CD4-positive, alpha-beta T cell treated with Interleukin-12 subunit alpha and Interleukin-12 subunit beta, for 1 hour (primary cell): ENCODE results near the gene AFF3.
"Not testable (repeated sequence)": the region's sequence is repeated elsewhere in the genome, so short reads cannot be mapped to it uniquely, and the experiment has no call there.

ENCODE experiments used
- DNase-seq: peaks from one replicate; pipeline ENCODE4 v3.0.0-alpha.2; 2020

The AFF3 gene

DNA sequence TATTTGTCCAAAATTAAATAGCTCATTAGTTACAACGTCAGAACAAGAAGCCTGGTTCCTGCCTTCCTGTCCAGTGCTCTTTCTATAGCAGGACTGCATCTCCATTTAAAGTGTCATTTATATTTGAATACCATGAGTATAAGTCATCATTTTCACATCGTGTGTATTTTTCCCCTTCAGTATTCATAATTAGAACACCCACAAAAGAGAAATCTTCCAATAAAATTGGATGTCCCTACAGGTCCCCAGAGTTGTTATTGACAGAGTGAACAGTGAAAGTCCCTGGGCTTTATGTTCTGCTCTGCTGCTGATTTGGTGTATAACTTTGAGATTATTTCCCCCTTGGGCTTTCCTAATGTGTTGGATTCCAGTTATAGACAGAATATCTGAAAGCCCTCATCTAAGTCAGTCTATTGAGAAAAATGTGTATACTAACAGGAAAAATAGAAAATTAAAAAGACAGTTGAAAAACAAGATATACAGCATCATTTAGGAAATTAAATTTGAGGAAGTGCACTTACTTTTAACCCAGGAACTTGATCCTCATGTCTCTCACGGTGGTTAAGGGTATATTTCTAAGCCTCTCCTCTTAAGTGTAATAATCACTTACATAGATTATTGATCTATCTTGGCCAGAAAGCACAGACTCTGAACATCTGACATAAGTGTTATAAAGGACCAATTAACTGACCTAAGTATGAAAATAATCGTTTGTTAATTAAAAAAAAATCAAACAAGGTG, 637.4 kb downstream of the AFF3 start:
- no peak for DNase-seq

DNA sequence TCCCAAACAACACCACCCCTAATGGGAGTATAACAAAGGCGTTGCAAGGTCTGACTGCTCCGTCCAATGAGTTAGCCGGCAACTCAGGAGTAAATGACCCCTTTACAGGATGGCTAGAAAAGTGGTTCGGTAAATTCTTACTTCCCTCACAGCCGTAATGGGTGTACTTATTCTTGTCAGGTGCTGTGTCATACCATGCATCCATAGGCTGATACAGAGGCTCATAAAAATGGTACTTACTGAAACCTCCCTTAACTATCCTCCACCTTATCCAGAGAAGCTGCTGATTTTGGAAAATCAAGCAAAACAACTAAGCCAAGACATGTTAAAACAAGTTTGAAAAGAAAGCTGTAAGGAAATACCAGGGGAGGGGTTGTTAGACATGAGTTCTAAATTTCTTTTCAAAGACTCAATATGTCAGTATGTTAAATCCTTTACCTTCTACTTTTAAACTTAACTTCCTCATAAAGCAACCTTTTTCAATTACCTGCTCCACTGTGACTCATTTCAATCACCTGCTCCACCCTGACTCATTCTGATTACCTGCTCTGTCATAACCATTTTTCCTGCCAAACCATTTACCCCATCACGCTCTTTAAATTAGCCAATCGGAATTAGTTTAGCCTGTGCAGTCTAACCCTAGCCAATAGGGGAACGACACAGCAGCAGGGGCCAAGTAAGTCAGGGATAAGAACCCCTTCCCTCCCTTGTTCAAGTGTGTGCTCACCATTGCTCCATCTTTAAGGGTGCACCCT, 638.6 kb downstream of the AFF3 start:
- DNase-seq = not testable (repeated sequence)

DNA sequence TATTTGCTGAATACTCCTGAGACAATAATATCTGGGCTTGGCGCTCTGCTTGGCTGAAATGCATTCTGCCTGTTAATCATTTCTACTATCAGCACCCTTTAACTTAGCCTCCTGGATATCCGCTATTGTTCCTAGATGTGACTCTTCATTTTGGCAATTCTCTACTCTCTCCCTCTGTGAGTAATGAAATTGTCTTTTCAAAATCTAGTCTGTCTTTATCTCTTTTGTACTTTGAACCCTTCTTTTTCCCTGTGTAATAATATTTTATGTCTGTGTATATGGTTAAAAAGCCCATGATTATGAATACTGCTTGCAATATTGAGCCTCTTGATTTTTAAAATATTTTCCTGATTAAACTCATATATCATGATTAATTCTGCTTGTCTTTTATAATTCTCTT, 646.4 kb downstream of the AFF3 start:
- DNase-seq = no peak
